GM23338 (cell line): ENCODE data around the gene AADAT. TPM values are rescaled to one million over a fixed set of nuclear protein-coding genes. Genes with fewer than 3 reads are reported as not detected.

Experiments
- ATAC-seq: fragments of 200-7000 bp; cut with Tn5 transposase; 3 replicates; pipeline ENCODE4 v1.9.1; 2020
- DNase-seq: peaks from one replicate; pipeline ENCODE4 v3.0.0-alpha.2; 2015; ENCODE audit warnings: low spot score
- H2AFZ ChIP-seq: fragments of 200-600 bp; sonication (generic); 2 replicates; pipeline ENCODE4 v1.8.0; 2016; ENCODE audit warnings: antibody characterized with exemption, mild to moderate bottlenecking, moderate library complexity
- H3F3A ChIP-seq: fragments of 200-600 bp; sonication (generic); replicated peaks from 2 replicates; pipeline ENCODE4 v1.8.0; 2017; ENCODE audit warnings: antibody characterized with exemption, mixed run types, low read depth
- H3K27ac ChIP-seq: fragments of 200-600 bp; sonication (generic); 2 replicates; pipeline ENCODE4 v1.6.1; 2016; ENCODE audit warnings: low read depth
- H3K27me3 ChIP-seq: fragments of 200-600 bp; sonication (generic); 2 replicates; pipeline ENCODE4 v1.8.0; 2016; ENCODE audit warnings: mild to moderate bottlenecking, mixed run types, moderate library complexity; ENCODE audit not compliant: insufficient read depth
- H3K36me3 ChIP-seq: fragments of 200-600 bp; sonication (generic); 2 replicates; pipeline ENCODE4 v1.8.0; 2016; ENCODE audit warnings: mild to moderate bottlenecking; ENCODE audit not compliant: insufficient read depth
- H3K4me1 ChIP-seq: fragments of 200-600 bp; sonication (generic); 2 replicates; pipeline ENCODE4 v1.8.0; 2016; ENCODE audit warnings: mild to moderate bottlenecking, moderate library complexity; ENCODE audit not compliant: insufficient read depth
- H3K4me2 ChIP-seq: fragments of 200-600 bp; sonication (generic); 2 replicates; pipeline ENCODE4 v1.7.1; 2017; ENCODE audit warnings: mixed run types
- H3K4me3 ChIP-seq: fragments of 200-600 bp; sonication (generic); 2 replicates; pipeline ENCODE4 v1.6.1; 2016; ENCODE audit warnings: mixed run types
- H3K79me2 ChIP-seq: fragments of 200-600 bp; sonication (generic); replicated peaks from 2 replicates; pipeline ENCODE4 v1.8.0; 2017; ENCODE audit warnings: mild to moderate bottlenecking; ENCODE audit not compliant: insufficient read depth
- H3K9me2 ChIP-seq: fragments of 200-600 bp; sonication (generic); 2 replicates; pipeline ENCODE4 v1.8.0; 2017; ENCODE audit not compliant: insufficient read depth
- H4K20me1 ChIP-seq: fragments of 200-600 bp; sonication (generic); replicated peaks from 2 replicates; pipeline ENCODE4 v1.8.0; 2017; ENCODE audit warnings: mild to moderate bottlenecking; ENCODE audit not compliant: insufficient read depth
- H3K27ac Mint-ChIP-seq: 2 replicates; pipeline ENCODE4 v1.8.0; 2020; ENCODE audit warnings: inconsistent platforms, mild to moderate bottlenecking, moderate library complexity, mixed read lengths
- H3K27me3 Mint-ChIP-seq: 3 replicates; pipeline ENCODE4 v1.8.0; 2022; ENCODE audit warnings: low read depth, mild to moderate bottlenecking, moderate library complexity, mixed read lengths, inconsistent platforms; ENCODE audit not compliant: insufficient read depth, poor library complexity
- H3K36me3 Mint-ChIP-seq: 3 replicates; pipeline ENCODE4 v1.8.0; 2021; ENCODE audit warnings: low read depth, mild to moderate bottlenecking, inconsistent platforms, moderate library complexity, mixed read lengths
- H3K4me1 Mint-ChIP-seq: 3 replicates; pipeline ENCODE4 v1.8.0; 2020; ENCODE audit warnings: mild to moderate bottlenecking, inconsistent platforms, mixed read lengths
- H3K4me3 Mint-ChIP-seq: 3 replicates; pipeline ENCODE4 v1.8.0; 2021; ENCODE audit warnings: moderate library complexity, mild to moderate bottlenecking, inconsistent platforms, mixed read lengths
- H3K9me3 Mint-ChIP-seq: 3 replicates; pipeline ENCODE4 v1.8.0; 2020; ENCODE audit warnings: moderate library complexity, mild to moderate bottlenecking, inconsistent platforms, mixed read lengths
- CREB1 ChIP-seq: fragments of 250-450 bp; sonication (Bioruptor Pico); IDR thresholded peaks from 2 replicates; pipeline ENCODE4 v1.5.0; 2020; ENCODE audit warnings: low read depth, mild to moderate bottlenecking, moderate library complexity
- EZH2phosphoT487 ChIP-seq: fragments of 200-600 bp; sonication (generic); IDR thresholded peaks from one replicate; pipeline ENCODE4 v1.8.1; 2018; ENCODE audit warnings: antibody characterized with exemption; ENCODE audit not compliant: unreplicated experiment
- NANOG ChIP-seq: IDR thresholded peaks from 2 replicates; pipeline ENCODE4 v1.6.1; 2016; ENCODE audit warnings: antibody characterized with exemption, borderline replicate concordance
- POLR2AphosphoS5 ChIP-seq: IDR thresholded peaks from 2 replicates; pipeline ENCODE4 v1.6.1; 2016; ENCODE audit warnings: antibody characterized with exemption, low read depth
- STAT1 ChIP-seq: IDR thresholded peaks from one replicate; pipeline ENCODE4 v1.6.1; 2016; ENCODE audit warnings: antibody characterized with exemption; ENCODE audit not compliant: unreplicated experiment
- ZNF114 ChIP-seq: fragments of 250-450 bp; sonication (Bioruptor Pico); IDR thresholded peaks from 2 replicates; pipeline ENCODE4 v1.5.0; 2020; ENCODE audit warnings: mild to moderate bottlenecking, moderate library complexity
- polyA plus RNA-seq: library from polyadenylated mRNA; unstranded; fragments of >200 nt; fragmentation: Nextera tagmentation; extraction: Ambion mirVana; gene quantifications from 2 replicates; pipeline ENCODE4 v1.2.1, GENCODE V29; 2016
- total RNA-seq: library from RNA; depleted of rRNA; stranded (reverse); fragments of >200 nt; shearing (Covaris generic); gene quantifications from 2 replicates; pipeline ENCODE4 v1.2.3, GENCODE V29; 2014
- TF ChIP-seq, protein P1 (sequence below): IDR thresholded peaks from one replicate; pipeline ENCODE4 v1.6.1; 2018; ENCODE audit warnings: antibody characterized with exemption; ENCODE audit not compliant: unreplicated experiment
- TF ChIP-seq, protein P2 (sequence below): IDR thresholded peaks from 2 replicates; pipeline ENCODE4 v1.6.1; 2016; ENCODE audit warnings: antibody characterized with exemption

AADAT gene
- total and polyA plus RNA-seq, 2 experiments from 2014 or later, result 6.9 to 7.0 TPM

DNA sequence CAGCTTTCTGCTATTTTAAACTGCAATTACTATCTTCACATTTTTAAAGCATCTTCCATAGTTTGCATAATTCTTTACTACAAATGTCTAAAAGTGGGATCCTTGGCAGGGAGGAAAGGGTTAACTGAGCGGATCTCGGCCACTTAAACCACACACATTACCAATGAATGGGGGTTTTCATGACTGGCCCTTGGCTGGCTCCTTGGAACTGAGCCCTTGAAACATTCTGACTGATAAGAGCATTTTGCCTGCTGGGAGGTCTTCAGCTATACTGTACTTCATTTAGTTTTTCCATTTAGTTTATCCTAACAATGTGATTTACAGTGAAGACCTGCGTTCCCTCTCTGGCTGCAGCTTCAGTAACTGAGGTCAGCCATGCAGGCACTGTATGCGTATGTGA, 31.9 kb downstream of the AADAT start (continued):
- TF ChIP-seq, protein P1, sequence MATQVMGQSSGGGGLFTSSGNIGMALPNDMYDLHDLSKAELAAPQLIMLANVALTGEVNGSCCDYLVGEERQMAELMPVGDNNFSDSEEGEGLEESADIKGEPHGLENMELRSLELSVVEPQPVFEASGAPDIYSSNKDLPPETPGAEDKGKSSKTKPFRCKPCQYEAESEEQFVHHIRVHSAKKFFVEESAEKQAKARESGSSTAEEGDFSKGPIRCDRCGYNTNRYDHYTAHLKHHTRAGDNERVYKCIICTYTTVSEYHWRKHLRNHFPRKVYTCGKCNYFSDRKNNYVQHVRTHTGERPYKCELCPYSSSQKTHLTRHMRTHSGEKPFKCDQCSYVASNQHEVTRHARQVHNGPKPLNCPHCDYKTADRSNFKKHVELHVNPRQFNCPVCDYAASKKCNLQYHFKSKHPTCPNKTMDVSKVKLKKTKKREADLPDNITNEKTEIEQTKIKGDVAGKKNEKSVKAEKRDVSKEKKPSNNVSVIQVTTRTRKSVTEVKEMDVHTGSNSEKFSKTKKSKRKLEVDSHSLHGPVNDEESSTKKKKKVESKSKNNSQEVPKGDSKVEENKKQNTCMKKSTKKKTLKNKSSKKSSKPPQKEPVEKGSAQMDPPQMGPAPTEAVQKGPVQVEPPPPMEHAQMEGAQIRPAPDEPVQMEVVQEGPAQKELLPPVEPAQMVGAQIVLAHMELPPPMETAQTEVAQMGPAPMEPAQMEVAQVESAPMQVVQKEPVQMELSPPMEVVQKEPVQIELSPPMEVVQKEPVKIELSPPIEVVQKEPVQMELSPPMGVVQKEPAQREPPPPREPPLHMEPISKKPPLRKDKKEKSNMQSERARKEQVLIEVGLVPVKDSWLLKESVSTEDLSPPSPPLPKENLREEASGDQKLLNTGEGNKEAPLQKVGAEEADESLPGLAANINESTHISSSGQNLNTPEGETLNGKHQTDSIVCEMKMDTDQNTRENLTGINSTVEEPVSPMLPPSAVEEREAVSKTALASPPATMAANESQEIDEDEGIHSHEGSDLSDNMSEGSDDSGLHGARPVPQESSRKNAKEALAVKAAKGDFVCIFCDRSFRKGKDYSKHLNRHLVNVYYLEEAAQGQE, result no peak
- no peak for TF ChIP-seq STAT1
- no peak for TF ChIP-seq POLR2AphosphoS5

DNA sequence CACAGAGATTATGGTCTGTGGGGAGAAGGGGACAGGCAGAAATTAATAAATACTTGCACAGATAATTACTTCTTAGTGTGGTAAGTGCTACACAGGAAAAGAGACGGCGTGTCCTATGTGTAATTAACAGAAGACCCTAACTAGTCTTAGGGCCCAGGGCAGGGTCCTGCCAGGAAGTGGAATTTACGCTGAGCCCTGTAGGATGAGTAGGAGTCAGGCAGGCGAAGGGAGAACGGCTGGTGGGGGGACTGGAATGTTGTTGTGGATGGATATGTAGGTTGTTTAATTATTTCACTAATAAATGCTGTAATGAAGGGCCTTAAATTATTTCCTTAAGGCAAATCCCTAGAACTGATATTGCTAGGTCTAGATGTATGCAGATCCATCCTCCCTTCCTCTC, 36.8 kb downstream of the AADAT start:
- Histone ChIP-seq H3K4me2 (no peak overlapping the region), H3F3A (no peaks in the 10 kb centered on the region), H3K4me1 (no peaks in the 10 kb centered on the region), H3K27ac (no peak overlapping the region), H2AFZ (0 out of 2 replicates have a peak overlapping the region, but pooled peaks have one; percentile 38), H3K27me3 (no peaks in the 10 kb centered on the region), H3K79me2 (no peaks in the 10 kb centered on the region), H3K9me2 (no peaks in the 10 kb centered on the region; the same call in 1 of the 2 replicates), H4K20me1 (no peaks in the 10 kb centered on the region), H3K4me3 (no peak overlapping the region), H3K36me3 (no peaks in the 10 kb centered on the region)
- ATAC-seq, result peak; percentile 57; the same call in 2 of the 3 replicates
- peaks cover 2% of the 10 kb centered on the region for H3K27me3 Mint-ChIP-seq
- peaks cover 3% of the 10 kb centered on the region; the same call in 1 of the 3 replicates for H3K9me3 Mint-ChIP-seq
- DNase-seq, result peak; percentile 15
- no peak for TF ChIP-seq ZNF114
- H3K27ac Mint-ChIP-seq, result no peak overlapping the region
- peaks cover 3% of the 10 kb centered on the region for H3K4me1 Mint-ChIP-seq
- H3K4me3 Mint-ChIP-seq, result no peak overlapping the region
- H3K36me3 Mint-ChIP-seq, result no peaks in the 10 kb centered on the region

DNA sequence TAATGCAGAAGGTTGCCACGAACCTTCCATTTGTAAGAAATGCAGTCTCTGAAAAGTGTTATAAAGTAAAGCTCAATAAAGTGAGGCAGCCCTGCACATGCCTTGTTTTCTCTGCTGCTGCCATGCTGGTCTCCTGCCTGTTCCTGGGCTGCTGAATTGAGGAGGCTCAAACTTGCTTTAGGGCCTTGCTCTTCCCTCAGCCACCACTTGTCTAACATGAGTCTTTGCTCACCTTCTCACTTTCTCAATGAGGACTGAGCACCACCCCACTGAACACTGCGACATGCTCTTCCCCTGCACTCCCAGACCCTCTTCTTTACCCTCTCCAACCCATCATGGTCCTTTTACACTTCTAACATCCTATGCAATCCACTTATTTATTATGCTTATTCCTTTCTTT, 38.4 kb downstream of the AADAT start:
- H3K4me3 Mint-ChIP-seq, result no peak overlapping the region
- TF ChIP-seq STAT1, result no peak
- TF ChIP-seq EZH2phosphoT487, result no peak
- TF ChIP-seq, protein P2, sequence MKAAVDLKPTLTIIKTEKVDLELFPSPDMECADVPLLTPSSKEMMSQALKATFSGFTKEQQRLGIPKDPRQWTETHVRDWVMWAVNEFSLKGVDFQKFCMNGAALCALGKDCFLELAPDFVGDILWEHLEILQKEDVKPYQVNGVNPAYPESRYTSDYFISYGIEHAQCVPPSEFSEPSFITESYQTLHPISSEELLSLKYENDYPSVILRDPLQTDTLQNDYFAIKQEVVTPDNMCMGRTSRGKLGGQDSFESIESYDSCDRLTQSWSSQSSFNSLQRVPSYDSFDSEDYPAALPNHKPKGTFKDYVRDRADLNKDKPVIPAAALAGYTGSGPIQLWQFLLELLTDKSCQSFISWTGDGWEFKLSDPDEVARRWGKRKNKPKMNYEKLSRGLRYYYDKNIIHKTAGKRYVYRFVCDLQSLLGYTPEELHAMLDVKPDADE, result no peak
- no peak for TF ChIP-seq CREB1 (CRISPR knock-in tag)
- no peak for TF ChIP-seq NANOG
- DNase-seq (no peak), ATAC-seq (peak; percentile 39; the same call in 2 of the 3 replicates)
- H3K4me3 ChIP-seq, result no peak overlapping the region
- H3K9me3 Mint-ChIP-seq, result peaks cover 5% of the 10 kb centered on the region; the same call in 2 of the 3 replicates
- H3K4me1 Mint-ChIP-seq, result no peaks in the 10 kb centered on the region; the same call in 2 of the 3 replicates
- no peak overlapping the region for H3K27ac Mint-ChIP-seq
- no peaks in the 10 kb centered on the region for H3K27me3 ChIP-seq
- no peaks in the 10 kb centered on the region for H3F3A ChIP-seq
- no peaks in the 10 kb centered on the region for H3K36me3 ChIP-seq
- H3K27me3 Mint-ChIP-seq, result peaks cover 2% of the 10 kb centered on the region
- no peaks in the 10 kb centered on the region for H3K4me1 ChIP-seq
- no peaks in the 10 kb centered on the region; the same call in 1 of the 2 replicates for H3K9me2 ChIP-seq
- no peak overlapping the region for H3K27ac ChIP-seq
- H3K79me2 ChIP-seq, result no peaks in the 10 kb centered on the region
- no peak overlapping the region for H3K4me2 ChIP-seq
- no peak overlapping the region for H2AFZ ChIP-seq
- no peaks in the 10 kb centered on the region for H3K36me3 Mint-ChIP-seq
- no peaks in the 10 kb centered on the region for H4K20me1 ChIP-seq
